H1 (cell line): ENCODE data around the gene DCPS. TPM values are rescaled to one million over a fixed set of nuclear protein-coding genes. Genes with fewer than 3 reads are reported as not detected.

Source experiments
- CTCF ChIA-PET: fragments of 300-600 bp; sonication (Branson Sonifier 250); formaldehyde crosslinking; loops from one replicate; lab custom pipeline; 2021; ENCODE audit not compliant: partially characterized antibody; lab: Charles Lee
- POLR2A ChIA-PET: fragments of 300-600 bp; sonication (Branson Sonifier 250); formaldehyde crosslinking; loops from one replicate; lab custom pipeline; 2021; ENCODE audit warnings: inconsistent platforms; ENCODE audit not compliant: partially characterized antibody; lab: Charles Lee
- DNase-seq, 2 experiments: peaks; one replicate each; pipeline versions ENCODE4 v3.0.0 to v3.0.0-alpha.2; 2010 to 2022; ENCODE audit warnings: low spot score in 2 of 2, low read depth in 1 of 2, mixed read lengths in 1 of 2
- FAIRE-seq: peaks from 2 replicates; lab custom pipeline; 2011; peaks lifted over from hg19 to GRCh38; lab: Jason Lieb, UNC
- H2AFZ ChIP-seq: 2 replicates; pipeline ENCODE4 v1.8.1; 2012; ENCODE audit warnings: low read length, inconsistent platforms
- H2AK5ac ChIP-seq: 2 replicates; pipeline ENCODE4 v1.6.1; 2013; ENCODE audit warnings: low read depth, low read length
- H2BK120ac ChIP-seq: replicated peaks from 2 replicates; pipeline ENCODE3; 2013; ENCODE audit warnings: low read depth, low read length, inconsistent platforms
- H2BK12ac ChIP-seq: 2 replicates; pipeline ENCODE4 v1.6.1; 2013; ENCODE audit warnings: low read depth, low read length
- H2BK15ac ChIP-seq: 2 replicates; pipeline ENCODE4 v1.6.1; 2013; ENCODE audit warnings: low read length
- H2BK20ac ChIP-seq: 2 replicates; pipeline ENCODE4 v1.6.1; 2013; ENCODE audit warnings: low read length
- H2BK5ac ChIP-seq: 2 replicates; pipeline ENCODE4 v1.6.1; 2013; ENCODE audit warnings: low read depth, low read length
- H3K14ac ChIP-seq: 2 replicates; pipeline ENCODE4 v1.6.1; 2013; ENCODE audit warnings: inconsistent platforms; ENCODE audit not compliant: insufficient read length
- H3K18ac ChIP-seq: 2 replicates; pipeline ENCODE4 v1.6.1; 2013; ENCODE audit warnings: low read length; ENCODE audit errors: extremely low read depth
- H3K23ac ChIP-seq: 2 replicates; pipeline ENCODE4 v1.6.1; 2013; ENCODE audit warnings: inconsistent platforms; ENCODE audit not compliant: insufficient read length
- H3K23me2 ChIP-seq: 2 replicates; pipeline ENCODE4 v1.6.1; 2013; ENCODE audit warnings: low read depth, low read length
- H3K27ac ChIP-seq: 2 replicates; pipeline ENCODE4 v1.6.1; 2011; ENCODE audit warnings: low read depth, low read length, inconsistent platforms
- H3K27me3 ChIP-seq, 4 experiments: replicated peaks in 1 of 4; 1 replicate in 1 of 4; 2 replicates in 3 of 4; pipeline versions ENCODE4 v1.6.1 to v1.8.1; 2011 to 2013; ENCODE audit warnings: low read length in 3 of 4, mild to moderate bottlenecking in 3 of 4, inconsistent platforms in 2 of 4, mixed read lengths in 2 of 4, moderate library complexity in 1 of 4; ENCODE audit not compliant: control insufficient read depth in 3 of 4, insufficient read depth in 3 of 4; ENCODE audit errors: extremely low read depth in 1 of 4
- H3K36me3 ChIP-seq, 4 experiments: 2 replicates each; pipeline versions ENCODE4 v1.6.1 to v1.8.1; 2011 to 2013; ENCODE audit warnings: mild to moderate bottlenecking in 4 of 4, low read length in 3 of 4, moderate library complexity in 2 of 4, control low read depth in 1 of 4, inconsistent platforms in 1 of 4; ENCODE audit not compliant: insufficient read depth in 4 of 4, control insufficient read depth in 2 of 4
- H3K4ac ChIP-seq: replicated peaks from 2 replicates; pipeline ENCODE3; 2013; ENCODE audit warnings: low read length, low read depth, mixed read lengths, inconsistent platforms; ENCODE audit not compliant: insufficient read length
- H3K4me1 ChIP-seq, 4 experiments: replicated peaks in 1 of 4; 1 replicate in 1 of 4; 2 replicates in 3 of 4; pipeline versions ENCODE4 v1.6.1 to v1.8.1; 2011 to 2013; ENCODE audit warnings: low read length in 3 of 4, inconsistent platforms in 2 of 4, mixed read lengths in 1 of 4; ENCODE audit not compliant: insufficient read depth in 4 of 4, control insufficient read depth in 3 of 4
- H3K4me2 ChIP-seq, 2 experiments: 2 replicates each; pipeline versions ENCODE4 v1.6.1 to v1.8.1; 2011 to 2013; ENCODE audit warnings: low read depth in 2 of 2, low read length in 2 of 2, control low read depth in 1 of 2, inconsistent platforms in 1 of 2, mild to moderate bottlenecking in 1 of 2; ENCODE audit not compliant: insufficient read depth in 1 of 2
- H3K4me3 ChIP-seq, 4 experiments: fragments of 200-600, 300-600 bp in 1 of 4; sonication (generic), shearing (Covaris generic), sonication (Bioruptor Twin) in 1 of 4; 2 replicates each; pipeline versions ENCODE4 v1.5.1 to v1.8.1; 2011 to 2016; ENCODE audit warnings: low read length in 4 of 4, low read depth in 3 of 4, control low read depth in 2 of 4, inconsistent platforms in 2 of 4, mild to moderate bottlenecking in 2 of 4, mixed read lengths in 1 of 4, moderate library complexity in 1 of 4; ENCODE audit not compliant: insufficient read depth in 2 of 4; ENCODE audit errors: extremely low read depth in 1 of 4
- H3K56ac ChIP-seq: replicated peaks from 2 replicates; pipeline ENCODE3; 2013; ENCODE audit warnings: low read depth, mild to moderate bottlenecking, mixed read lengths, low read length, inconsistent platforms; ENCODE audit not compliant: insufficient read length
- H3K79me1 ChIP-seq: 2 replicates; pipeline ENCODE4 v1.6.1; 2013; ENCODE audit warnings: low read depth, low read length, control low read depth
- H3K79me2 ChIP-seq, 2 experiments: 2 replicates each; pipeline versions ENCODE4 v1.6.1 to v1.8.1; 2012 to 2013; ENCODE audit warnings: low read length in 2 of 2, mild to moderate bottlenecking in 2 of 2, inconsistent platforms in 1 of 2; ENCODE audit not compliant: insufficient read depth in 2 of 2, control insufficient read depth in 1 of 2
- H3K9ac ChIP-seq, 4 experiments: replicated peaks in 1 of 4; 1 replicate in 1 of 4; 2 replicates in 3 of 4; pipeline versions ENCODE4 v1.6.1 to v1.8.1; 2011 to 2013; ENCODE audit warnings: low read depth in 3 of 4, low read length in 3 of 4, control low read depth in 2 of 4, mild to moderate bottlenecking in 2 of 4, moderate library complexity in 2 of 4, inconsistent platforms in 1 of 4; ENCODE audit errors: extremely low read depth in 1 of 4
- H3K9me3 ChIP-seq, 2 experiments: 2 replicates each; pipeline versions ENCODE4 v1.6.1 to v1.8.1; 2012 to 2013; ENCODE audit warnings: mild to moderate bottlenecking in 2 of 2, moderate library complexity in 2 of 2, control low read depth in 1 of 2, inconsistent platforms in 1 of 2, low read depth in 1 of 2, low read length in 1 of 2, mixed read lengths in 1 of 2; ENCODE audit not compliant: insufficient read depth in 2 of 2
- H4K20me1 ChIP-seq, 2 experiments: replicated peaks in 1 of 2; 2 replicates each; pipeline versions ENCODE3 to v1.8.1; 2011 to 2013; ENCODE audit warnings: inconsistent platforms in 2 of 2, low read length in 2 of 2, mild to moderate bottlenecking in 1 of 2; ENCODE audit not compliant: insufficient read depth in 2 of 2, control insufficient read depth in 1 of 2
- H4K5ac ChIP-seq: 2 replicates; pipeline ENCODE4 v1.6.1; 2013; ENCODE audit warnings: low read length, low read depth, mixed read lengths, inconsistent platforms; ENCODE audit not compliant: insufficient read length
- H4K8ac ChIP-seq: 2 replicates; pipeline ENCODE4 v1.8.0; 2013; ENCODE audit warnings: mild to moderate bottlenecking, moderate library complexity, low read length, inconsistent platforms; ENCODE audit not compliant: insufficient read depth; ENCODE audit errors: extremely low read depth
- H4K91ac ChIP-seq: replicated peaks from 2 replicates; pipeline ENCODE3; 2013; ENCODE audit warnings: low read length, mixed read lengths, inconsistent platforms; ENCODE audit not compliant: insufficient read length
- BACH1 ChIP-seq: IDR thresholded peaks from 2 replicates; pipeline ENCODE4 v1.6.1; 2012; ENCODE audit warnings: low read length, improper control_type of control experiment
- E2F6 ChIP-seq: IDR thresholded peaks from 2 replicates; pipeline ENCODE4 v1.6.1; 2012; ENCODE audit warnings: inconsistent platforms
- EP300 ChIP-seq, 2 experiments: IDR thresholded peaks; 1 replicate in 1 of 2; 2 replicates in 1 of 2; pipeline ENCODE4 v1.6.1; 2011 to 2012; ENCODE audit warnings: low read depth in 2 of 2, low read length in 2 of 2, mild to moderate bottlenecking in 2 of 2, borderline replicate concordance in 1 of 2, inconsistent platforms in 1 of 2, moderate library complexity in 1 of 2
- GABPA ChIP-seq: IDR thresholded peaks from 2 replicates; pipeline ENCODE4 v1.6.1; 2011; ENCODE audit warnings: mild to moderate bottlenecking, low read length, moderate library complexity, borderline replicate concordance; ENCODE audit not compliant: insufficient read depth
- JUN ChIP-seq: IDR thresholded peaks from 2 replicates; pipeline ENCODE4 v1.6.1; 2011; ENCODE audit warnings: low read depth, mild to moderate bottlenecking, improper control_type of control experiment, low read length
- NANOG ChIP-seq: IDR thresholded peaks from 2 replicates; pipeline ENCODE4 v1.6.1; 2011; ENCODE audit warnings: low read length, low read depth, mild to moderate bottlenecking, inconsistent platforms; ENCODE audit not compliant: insufficient read depth, poor library complexity, severe bottlenecking
- PHF8 ChIP-seq: fragments of 200-600 bp; sonication (generic); conservative IDR thresholded peaks from 2 replicates; pipeline ENCODE4 v1.7.1; 2012; ENCODE audit warnings: low read depth, mild to moderate bottlenecking, inconsistent platforms, low read length, moderate library complexity
- RNF2 ChIP-seq: fragments of 200-900, 300-1000 bp; sonication (generic); IDR thresholded peaks from 2 replicates; pipeline ENCODE4 v1.7.1; 2016; ENCODE audit warnings: borderline replicate concordance, low read depth, mild to moderate bottlenecking, antibody characterized with exemption, low read length; ENCODE audit not compliant: poor library complexity, severe bottlenecking; ENCODE audit errors: missing control alignments
- RXRA ChIP-seq: IDR thresholded peaks from 2 replicates; pipeline ENCODE4 v1.6.1; 2011; ENCODE audit warnings: low read depth, mild to moderate bottlenecking, low read length, moderate library complexity; ENCODE audit not compliant: insufficient read depth
- WGBS, 2 experiments: shearing (Covaris generic) in 1 of 2; methylation state at CpG; one replicate each; pipeline versions ENCODE4 v1.1.6 to v1.1.7; 2013 to 2015; ENCODE audit warnings: low lambda C conversion rate in 2 of 2, mixed read lengths in 2 of 2, inconsistent platforms in 1 of 2, low coverage in 1 of 2, missing lambda C conversion rate in 1 of 2; ENCODE audit not compliant: insufficient replicate concordance in 2 of 2, insufficient coverage in 1 of 2, insufficient read length in 1 of 2; ENCODE audit errors: extremely low coverage in 1 of 2, missing lambda C conversion rate in 1 of 2; 5-methylcytosine and 5-hydroxymethylcytosine counted together
- polyA plus RNA-seq, 7 experiments: library from polyadenylated mRNA; depleted of rRNA in 3 of 7; stranded (reverse) in 5 of 7; unstranded in 2 of 7; fragments of >200 nt in 5 of 7; fragments of 200-250 nt in 2 of 7; gene quantifications; 1 replicate in 5 of 7; 2 replicates in 1 of 7; 4 replicates in 1 of 7; pipeline versions ENCODE4 v1.2.1 to v1.2.3, GENCODE V29; 2011 to 2013; ENCODE audit warnings: missing spikeins in 2 of 7, mixed read lengths in 2 of 7
- total RNA-seq: library from RNA; stranded (reverse); fragmentation: NEBNext Ultra II Directional; extraction: Animal tissue kit (Norgen Biotek cat#: 25700); gene quantifications from 2 replicates; pipeline ENCODE4 v1.2.1, GENCODE V29; 2021

Gene DCPS
- total and polyA plus RNA-seq, 2 of the 8 experiments (the other 6 are each of a cell fraction or from before 2014, with no cell fraction given), result 24.6 to 55.2 TPM

GRCh38 chr11:126343051-126343450, 39.2 kb downstream of the DCPS start:
- TF ChIP-seq NANOG (no peak), EP300 (IDR thresholded peaks at IDR 0.05; ENCODE audit: borderline replicate concordance in 1 of 2, low read depth in 2 of 2, low read length in 2 of 2) (no peak), BACH1 (no peak), PHF8 (no peak), RNF2 (no peak), JUN (no peak), GABPA (no peak), E2F6 (no peak), RXRA (no peak)
- Histone ChIP-seq H3K23me2 (no peaks in the 10 kb centered on the region), H2BK20ac (no peak overlapping the region), H3K23ac (no peak overlapping the region), H2BK15ac (no peak overlapping the region), H3K4ac (no peak overlapping the region), H3K56ac (no peak overlapping the region), H3K36me3 (peaks cover 0 to 22% (median 4%) of the 10 kb centered on the region in 4 experiments; a peak in 4 of 8 replicates), H4K5ac (no peak overlapping the region), H3K4me1 (peaks cover 0 to 11% (median 6%) of the 10 kb centered on the region in 4 experiments; a peak in 4 of 7 replicates), H4K8ac (no peak overlapping the region; the same call in 1 of the 2 replicates), H2AFZ (no peak overlapping the region), H4K20me1 (peaks cover 0 to 8% of the 10 kb centered on the region in 2 experiments), H3K27ac (no peak overlapping the region), H3K9ac (no peak overlapping the region), H3K9me3 (no peaks in the 10 kb centered on the region), H3K14ac (no peak overlapping the region), H3K79me2 (peaks cover 0 to 2% of the 10 kb centered on the region in 2 experiments; a peak in 1 of 4 replicates), H2BK5ac (no peak overlapping the region), H2BK12ac (no peak overlapping the region), H3K27me3 (no peaks in the 10 kb centered on the region), H4K91ac (no peak overlapping the region), H3K79me1 (peaks cover 2% of the 10 kb centered on the region; the same call in 1 of the 2 replicates), H3K18ac (no peak overlapping the region), H2AK5ac (no peak overlapping the region), H2BK120ac (no peak overlapping the region), H3K4me3 (no peak overlapping the region), H3K4me2 (no peak overlapping the region)
- 92% methylated on average over 15 of the region's 16 CpGs; no CpG with 5 or more reads in 1 of the 2 experiments for WGBS, 2 experiments
- ChIA-PET POLR2A (interaction anchor here (1.5 to 1.8 kb wide), 2 partner anchors 10 to 19 kb away, joined by 4 to 5 read pairs; no protein-coding TSS in a partner anchor), CTCF (interaction anchor here (0.6 to 3.8 kb wide), 6 partner anchors 12 to 137 kb away, joined by 3 to 17 read pairs (median 3); no protein-coding TSS in a partner anchor)
- FAIRE-seq, result no peak
- no peak for DNase-seq
